ENCODE measurements around the gene NOSTRIN. TPM values are rescaled to one million over a fixed set of nuclear protein-coding genes. Genes with fewer than 3 reads are reported as not detected.

The NOSTRIN gene, protein sequence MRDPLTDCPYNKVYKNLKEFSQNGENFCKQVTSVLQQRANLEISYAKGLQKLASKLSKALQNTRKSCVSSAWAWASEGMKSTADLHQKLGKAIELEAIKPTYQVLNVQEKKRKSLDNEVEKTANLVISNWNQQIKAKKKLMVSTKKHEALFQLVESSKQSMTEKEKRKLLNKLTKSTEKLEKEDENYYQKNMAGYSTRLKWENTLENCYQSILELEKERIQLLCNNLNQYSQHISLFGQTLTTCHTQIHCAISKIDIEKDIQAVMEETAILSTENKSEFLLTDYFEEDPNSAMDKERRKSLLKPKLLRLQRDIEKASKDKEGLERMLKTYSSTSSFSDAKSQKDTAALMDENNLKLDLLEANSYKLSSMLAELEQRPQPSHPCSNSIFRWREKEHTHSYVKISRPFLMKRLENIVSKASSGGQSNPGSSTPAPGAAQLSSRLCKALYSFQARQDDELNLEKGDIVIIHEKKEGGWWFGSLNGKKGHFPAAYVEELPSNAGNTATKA
- total RNA-seq (2022; extraction: Qiagen RNA extraction; ENCODE audit: low read depth) = 1.7 to 2.3 TPM (median 2.0 TPM) in 5 replicates

DNA sequence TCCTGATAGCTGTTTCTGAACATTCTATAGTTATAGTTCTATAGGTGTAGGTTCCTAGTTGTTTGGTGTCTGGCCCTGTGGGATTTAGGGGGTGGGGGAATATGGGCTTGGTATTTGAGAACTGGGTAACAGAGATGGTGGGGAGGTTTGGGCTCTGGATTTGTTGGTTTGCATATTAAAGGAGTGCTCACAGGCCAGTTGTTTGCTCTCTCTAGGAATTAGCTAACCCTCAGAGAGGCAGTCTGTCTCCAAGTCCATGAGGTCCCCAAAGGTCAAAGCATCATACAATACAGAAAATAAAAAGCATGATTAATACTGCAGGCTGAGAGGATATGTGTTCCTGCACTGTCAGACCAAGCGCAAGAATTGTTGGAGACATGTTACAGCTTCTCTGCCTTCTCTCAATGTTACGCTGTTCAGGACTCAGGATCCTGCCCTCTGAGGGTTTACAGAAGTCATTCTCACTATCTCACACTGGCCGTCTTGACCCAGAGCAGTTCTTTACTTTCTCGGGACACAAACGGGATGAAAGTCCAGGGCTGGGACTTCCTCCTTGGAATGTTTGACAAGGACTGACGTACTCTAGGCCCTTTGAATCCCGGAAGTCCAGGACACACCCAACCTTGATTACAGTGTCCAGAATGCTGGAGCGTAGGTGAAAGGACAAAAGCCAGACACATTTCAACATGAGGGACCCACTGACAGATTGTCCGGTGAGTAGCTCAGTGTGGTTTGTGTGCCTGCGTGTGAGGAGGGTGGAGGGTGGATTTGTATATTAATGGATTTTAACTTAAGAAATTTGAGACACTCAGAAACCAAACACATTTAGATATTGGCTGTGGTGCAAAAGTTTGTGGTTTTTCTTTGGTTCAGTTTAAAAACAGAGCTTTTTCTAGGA lies at the start of gene NOSTRIN:
Gene NOSTRIN, plus strand, starts transcription at position 677 of the 898 bp plus-strand sequence. Its CDS starts 10 bp downstream, at position 687.

DNA sequence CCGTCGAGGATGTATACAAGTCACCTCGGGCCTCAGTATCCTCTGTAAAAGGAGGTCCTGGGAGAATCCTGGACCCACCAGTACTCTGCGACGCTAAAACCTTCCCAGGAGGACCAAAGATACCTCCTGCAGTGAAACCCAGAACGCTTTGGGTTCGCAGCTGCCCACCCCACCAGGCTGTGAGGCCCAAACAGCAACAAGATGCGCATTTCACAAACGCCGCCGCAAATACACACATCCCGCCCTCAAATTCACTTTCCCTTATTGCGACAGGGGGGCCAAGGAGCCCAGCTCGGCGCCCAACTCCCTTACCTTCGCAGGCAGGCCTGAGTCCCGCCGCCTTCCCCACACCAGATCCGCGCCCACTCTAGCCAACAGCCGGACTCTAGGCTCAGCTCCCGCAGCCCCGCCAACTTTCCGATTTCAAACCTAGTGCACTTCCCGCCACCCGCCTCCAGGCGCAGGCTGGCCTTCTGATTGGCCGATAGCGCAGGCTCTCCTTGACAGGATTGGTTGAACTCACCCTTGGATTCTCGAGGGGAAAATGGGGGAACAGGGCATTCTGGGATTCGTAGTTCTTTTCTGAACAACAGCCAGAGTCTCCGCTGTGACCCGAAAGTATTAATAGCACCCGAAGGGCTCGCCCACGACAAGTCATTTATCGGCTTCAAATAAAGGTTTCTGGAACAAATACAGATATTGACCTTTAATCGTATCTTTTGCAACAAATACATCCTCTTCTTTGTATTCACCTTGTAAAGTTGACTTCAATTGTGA lies 87.8 kb downstream of the NOSTRIN start, which contains the start of gene SPC25:
Gene SPC25, minus strand, starts transcription at position 425 of the 777 bp plus-strand sequence. CDS start 911 bp downstream, outside the sequence.

DNA sequence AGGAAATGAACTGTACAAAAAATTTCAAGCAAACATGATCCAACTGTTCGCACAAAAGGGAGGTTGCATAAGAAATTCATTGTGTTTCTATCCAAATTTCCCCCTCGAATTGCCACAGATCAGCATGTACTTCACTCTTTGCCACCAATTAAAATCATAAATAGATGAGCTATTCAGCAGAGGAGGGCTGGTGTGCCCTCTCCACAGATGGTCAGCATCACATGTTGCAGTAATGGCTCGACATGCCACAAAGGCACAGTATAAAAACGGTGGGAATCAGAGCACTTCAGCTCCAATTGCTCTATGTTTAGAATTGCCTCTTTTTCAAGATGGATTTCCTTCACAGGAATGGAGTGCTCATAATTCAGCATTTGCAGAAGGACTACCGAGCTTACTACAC lies 98.6 kb downstream of the NOSTRIN start, which contains the start of gene G6PC2:
Gene G6PC2, plus strand, starts transcription at position 289 of the 400 bp plus-strand sequence. Its CDS starts 41 bp downstream, at position 330.

Other genes starting within 250 kb of the NOSTRIN start
- 9.7 to 21.8 TPM (median 19.9 TPM) in 5 replicates for gene SPC25, start 87.8 kb downstream of the NOSTRIN start, total RNA-seq (2022; extraction: Qiagen RNA extraction; ENCODE audit: low read depth)
- not detected in 5 replicates for gene G6PC2, start 98.7 kb downstream of the NOSTRIN start, total RNA-seq (2022; extraction: Qiagen RNA extraction; ENCODE audit: low read depth)
- gene ABCB11, start 228.7 kb downstream of the NOSTRIN start, total RNA-seq (2022; extraction: Qiagen RNA extraction; ENCODE audit: low read depth) = 0.02 to 0.31 TPM (median 0.05 TPM) in 3 of 5 replicates, not detected in the others